ENCODE measurements around the gene ATAD1.

Gene ATAD1

GRCh38 chr10:87760195-87760905 lies 57.7 kb downstream of the ATAD1 start:
- H3K4me3 ChIP-seq (replicated peaks; ENCODE audit: low read depth, low read length): no peak overlapping the region
- peaks cover 4% of the 10 kb centered on the region; the same call in 1 of the 2 replicates for H3K36me3 ChIP-seq (ENCODE audit: control insufficient read depth, insufficient read depth, low read length)
- no peak for DNase-seq (ENCODE audit: extremely low read depth, insufficient read length)

DNA sequence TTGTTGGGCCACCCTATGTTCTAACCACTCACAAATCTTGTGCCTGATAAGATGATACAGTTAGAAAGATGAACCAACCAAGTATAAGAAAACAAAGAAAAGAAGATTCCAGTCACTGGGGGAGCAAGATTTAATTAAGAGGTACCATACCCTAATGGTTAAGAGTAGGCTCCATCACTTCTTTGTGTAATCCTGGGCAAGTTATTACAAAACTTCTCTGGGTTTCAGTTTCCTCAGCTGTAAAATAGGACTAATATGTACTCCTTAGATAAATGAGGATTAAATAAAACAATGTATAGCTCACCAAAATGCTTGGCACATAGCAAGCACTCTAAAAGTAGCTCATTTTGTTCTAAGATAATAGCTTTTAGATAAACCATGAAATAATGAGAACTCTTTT lies 58.5 kb downstream of the ATAD1 start:
- no peak overlapping the region for H3K4me3 ChIP-seq (replicated peaks; ENCODE audit: low read depth, low read length)
- TF ChIP-seq CTCF (IDR thresholded peaks at IDR 0.05; ENCODE audit: insufficient read depth, low read length, poor library complexity, severe bottlenecking): no peak
- peaks cover 4% of the 10 kb centered on the region; the same call in 1 of the 2 replicates for H3K36me3 ChIP-seq (ENCODE audit: control insufficient read depth, insufficient read depth, low read length)
- no peak for DNase-seq (ENCODE audit: extremely low read depth, insufficient read length)
- H3K27me3 ChIP-seq (replicated peaks; ENCODE audit: control insufficient read depth, insufficient read depth, low read length): no peaks in the 10 kb centered on the region

More at GRCh38 chr10:87760195-87760905, 57.7 kb downstream of the ATAD1 start:
- no peaks in the 10 kb centered on the region for H3K27me3 ChIP-seq (replicated peaks; ENCODE audit: control insufficient read depth, insufficient read depth, low read length)
- no peak for TF ChIP-seq CTCF (IDR thresholded peaks at IDR 0.05; ENCODE audit: insufficient read depth, low read length, poor library complexity, severe bottlenecking)

DNA sequence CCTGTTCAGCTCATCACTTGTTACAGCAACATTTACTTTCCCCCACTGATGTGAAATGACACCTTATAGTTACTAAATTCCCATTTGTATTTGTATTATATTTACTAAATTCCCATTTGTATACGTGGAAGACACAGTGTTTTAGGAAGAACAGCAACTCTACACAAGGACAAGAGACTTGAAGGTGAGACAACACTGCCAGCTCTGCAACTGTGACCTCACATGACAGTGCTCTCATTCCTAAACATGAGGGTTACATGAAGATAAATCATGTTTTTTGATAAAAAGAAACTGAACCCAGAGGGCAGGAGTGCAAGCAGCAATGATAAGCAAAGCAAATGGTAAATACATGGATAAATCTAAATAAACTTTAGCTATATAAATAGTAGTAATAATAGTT lies 60.3 kb downstream of the ATAD1 start:
- Histone ChIP-seq H3K27me3 (replicated peaks; ENCODE audit: control insufficient read depth, insufficient read depth, low read length) (no peaks in the 10 kb centered on the region), H3K4me3 (replicated peaks; ENCODE audit: low read depth, low read length) (no peak overlapping the region), H3K36me3 (ENCODE audit: control insufficient read depth, insufficient read depth, low read length) (peaks cover 4% of the 10 kb centered on the region; the same call in 1 of the 2 replicates)
- TF ChIP-seq CTCF (IDR thresholded peaks at IDR 0.05; ENCODE audit: insufficient read depth, low read length, poor library complexity, severe bottlenecking): no peak
- no peak for DNase-seq (ENCODE audit: extremely low read depth, insufficient read length)

- no peak for TF ChIP-seq CTCF (IDR thresholded peaks at IDR 0.05; ENCODE audit: insufficient read depth, low read length, poor library complexity, severe bottlenecking)
- no peak overlapping the region for H3K4me3 ChIP-seq (replicated peaks; ENCODE audit: low read depth, low read length)
- no peaks in the 10 kb centered on the region for H3K27me3 ChIP-seq (replicated peaks; ENCODE audit: control insufficient read depth, insufficient read depth, low read length)
- H3K36me3 ChIP-seq (ENCODE audit: control insufficient read depth, insufficient read depth, low read length): peaks cover 2% of the 10 kb centered on the region
- no peak for DNase-seq (ENCODE audit: extremely low read depth, insufficient read length)
Observed at GRCh38 chr10:87753995-87754866, 63.8 kb downstream of the ATAD1 start.

- TF ChIP-seq CTCF (IDR thresholded peaks at IDR 0.05; ENCODE audit: insufficient read depth, low read length, poor library complexity, severe bottlenecking): no peak
- Histone ChIP-seq H3K4me3 (replicated peaks; ENCODE audit: low read depth, low read length) (no peak overlapping the region), H3K36me3 (ENCODE audit: control insufficient read depth, insufficient read depth, low read length) (peaks cover 2% of the 10 kb centered on the region), H3K27me3 (replicated peaks; ENCODE audit: control insufficient read depth, insufficient read depth, low read length) (no peaks in the 10 kb centered on the region)
- no peak for DNase-seq (ENCODE audit: extremely low read depth, insufficient read length)
Observed at GRCh38 chr10:87752566-87752965, 65.5 kb downstream of the ATAD1 start.
